WTC11 (cell line): ENCODE results near the gene MYOF. TPM values are rescaled to one million over a fixed set of nuclear protein-coding genes. Genes with fewer than 3 reads are reported as not detected.
A peak's percentile ranks its signal among the peaks of the same experiment; 100 is the strongest.

Source experiments
- ATF1 ChIP-seq: sonication (generic); formaldehyde crosslinking; IDR thresholded peaks from 2 replicates; pipeline ENCODE4 v1.8.1; 2023; ENCODE audit warnings: mild to moderate bottlenecking, moderate library complexity, missing genetic modification reagents
- ATF3 ChIP-seq: sonication (generic); formaldehyde crosslinking; conservative IDR thresholded peaks from 2 replicates; pipeline ENCODE4 v1.8.1; 2022; ENCODE audit warnings: mild to moderate bottlenecking, missing genetic modification reagents
- CBFB ChIP-seq: sonication (generic); formaldehyde crosslinking; IDR thresholded peaks from 2 replicates; pipeline ENCODE4 v1.8.1; 2022; ENCODE audit warnings: mild to moderate bottlenecking, low read depth, missing genetic modification reagents
- ERG ChIP-seq: fragments of 250-450 bp; sonication (Bioruptor Pico); IDR thresholded peaks from 2 replicates; pipeline ENCODE4 v1.8.0; 2021; ENCODE audit warnings: mild to moderate bottlenecking
- ESRRA ChIP-seq: sonication (generic); formaldehyde crosslinking; IDR thresholded peaks from 2 replicates; pipeline ENCODE4 v1.8.1; 2022; ENCODE audit warnings: mild to moderate bottlenecking, missing genetic modification reagents, borderline replicate concordance
- FOXP1 ChIP-seq: sonication (generic); formaldehyde crosslinking; IDR thresholded peaks from 2 replicates; pipeline ENCODE4 v1.8.0; 2022; ENCODE audit warnings: missing genetic modification reagents, mild to moderate bottlenecking, moderate library complexity, borderline replicate concordance
- GTF2I ChIP-seq: fragments of 250-450 bp; sonication (Bioruptor Pico); conservative IDR thresholded peaks from 2 replicates; pipeline ENCODE4 v1.4.0; 2021; ENCODE audit warnings: mild to moderate bottlenecking
- NR2C2 ChIP-seq: sonication (generic); formaldehyde crosslinking; IDR thresholded peaks from 2 replicates; pipeline ENCODE4 v1.8.0; 2022; ENCODE audit warnings: mild to moderate bottlenecking, missing genetic modification reagents
- NR3C1 ChIP-seq: sonication (generic); formaldehyde crosslinking; conservative IDR thresholded peaks from 2 replicates; pipeline ENCODE4 v1.8.1; 2023; ENCODE audit warnings: low read depth, mild to moderate bottlenecking, missing genetic modification reagents
- PREB ChIP-seq: sonication (generic); formaldehyde crosslinking; IDR thresholded peaks from 2 replicates; pipeline ENCODE4 v1.8.1; 2022; ENCODE audit warnings: mild to moderate bottlenecking, missing genetic modification reagents, moderate library complexity, borderline replicate concordance
- RELA ChIP-seq: sonication (generic); formaldehyde crosslinking; IDR thresholded peaks from 2 replicates; pipeline ENCODE4 v1.8.1; 2022; ENCODE audit warnings: missing genetic modification reagents, mild to moderate bottlenecking, borderline replicate concordance
- SP1 ChIP-seq: sonication (generic); formaldehyde crosslinking; conservative IDR thresholded peaks from 2 replicates; pipeline ENCODE4 v1.8.1; 2022; ENCODE audit warnings: missing genetic modification reagents
- TP53 ChIP-seq: sonication (generic); formaldehyde crosslinking; IDR thresholded peaks from 2 replicates; pipeline ENCODE4 v1.8.1; 2023; ENCODE audit warnings: mild to moderate bottlenecking, missing genetic modification reagents
- ZBTB21 ChIP-seq: sonication (generic); formaldehyde crosslinking; IDR thresholded peaks from 2 replicates; pipeline ENCODE4 v1.8.1; 2023; ENCODE audit warnings: mild to moderate bottlenecking, missing genetic modification reagents, borderline replicate concordance
- ZNF219 ChIP-seq: sonication (generic); formaldehyde crosslinking; IDR thresholded peaks from 2 replicates; pipeline ENCODE4 v1.8.0; 2023; ENCODE audit warnings: missing genetic modification reagents, mild to moderate bottlenecking, borderline replicate concordance
- ZNF232 ChIP-seq: sonication (generic); formaldehyde crosslinking; IDR thresholded peaks from 2 replicates; pipeline ENCODE4 v1.8.0; 2022; ENCODE audit warnings: mild to moderate bottlenecking, missing genetic modification reagents
- ZNF416 ChIP-seq: fragments of 250-450 bp; sonication (Bioruptor Pico); IDR thresholded peaks from 2 replicates; pipeline ENCODE4 v1.9.0; 2021; ENCODE audit warnings: mild to moderate bottlenecking, inconsistent platforms
- total RNA-seq: library from RNA; stranded (reverse); gene quantifications from 3 replicates; pipeline ENCODE4 v1.2.3, GENCODE V29; 2021
- TF ChIP-seq, protein P1 (sequence below): sonication (generic); formaldehyde crosslinking; conservative IDR thresholded peaks from 2 replicates; pipeline ENCODE4 v1.8.1; 2023; ENCODE audit warnings: mild to moderate bottlenecking, low read depth, missing genetic modification reagents, moderate library complexity
- TF ChIP-seq, protein P2 (sequence below): fragments of 250-450 bp; sonication (Bioruptor Pico); IDR thresholded peaks from 2 replicates; pipeline ENCODE4 v1.9.0; 2021; ENCODE audit warnings: mild to moderate bottlenecking, borderline replicate concordance
- TF ChIP-seq, protein P3 (sequence below): sonication (generic); formaldehyde crosslinking; IDR thresholded peaks from 2 replicates; pipeline ENCODE4 v1.8.0; 2022; ENCODE audit warnings: mild to moderate bottlenecking, missing genetic modification reagents
- TF ChIP-seq, protein P4 (sequence below): fragments of 250-450 bp; sonication (Bioruptor Pico); IDR thresholded peaks from 2 replicates; pipeline ENCODE4 v1.9.0; 2021; ENCODE audit warnings: moderate library complexity, mild to moderate bottlenecking, inconsistent platforms, borderline replicate concordance
- TF ChIP-seq, protein P5 (sequence below): sonication (generic); formaldehyde crosslinking; IDR thresholded peaks from 2 replicates; pipeline ENCODE4 v1.8.1; 2022; ENCODE audit warnings: low read depth, missing genetic modification reagents, borderline replicate concordance
- TF ChIP-seq, protein P6 (sequence below): sonication (generic); formaldehyde crosslinking; IDR thresholded peaks from 2 replicates; pipeline ENCODE4 v1.8.1; 2023; ENCODE audit warnings: mild to moderate bottlenecking, moderate library complexity, missing genetic modification reagents

The MYOF gene
- total RNA-seq, 1 experiment from 2014 or later: 1.8 TPM

DNA sequence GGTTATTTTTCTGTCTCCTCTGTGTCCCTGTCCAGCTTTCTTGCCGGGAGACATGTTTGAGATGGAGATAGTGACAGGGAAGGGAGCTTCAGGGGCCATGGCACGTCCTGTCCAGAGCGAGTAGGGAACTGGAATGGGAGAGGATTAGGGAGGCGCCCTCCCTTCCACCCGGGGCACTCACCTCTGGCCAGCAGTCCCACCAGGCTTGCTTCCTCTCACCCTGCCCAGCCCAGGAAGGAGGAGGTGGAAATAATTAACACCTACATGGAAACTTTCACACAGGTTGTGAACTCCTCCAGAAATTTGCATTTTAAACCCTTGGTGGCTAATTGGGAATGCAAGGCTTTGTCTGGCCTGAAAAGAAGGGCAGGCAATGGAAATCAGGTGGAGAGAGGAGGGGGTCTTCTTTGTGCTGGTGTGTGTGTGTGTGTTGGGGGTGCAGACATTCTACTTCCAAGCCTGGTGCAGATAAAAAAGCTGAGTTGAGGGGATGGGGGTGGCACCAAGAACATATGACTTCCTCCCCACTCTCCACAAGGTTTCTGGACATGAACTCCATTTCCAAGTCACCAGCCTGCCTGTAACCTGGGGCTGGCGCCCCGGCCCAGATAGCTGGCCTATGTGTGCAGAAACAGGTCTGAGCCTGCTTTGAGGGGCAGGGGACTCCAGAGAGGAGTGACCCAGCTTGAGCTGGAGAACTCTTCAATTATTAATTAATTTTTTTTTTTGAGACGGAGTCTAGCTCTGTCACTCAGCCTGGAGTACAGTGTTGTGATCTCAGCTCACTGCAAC is 209.1 kb downstream of the MYOF start (continued):
- 0 out of 2 replicates have a peak, but pooled peaks have one; percentile 33 for TF ChIP-seq ZNF219
- no peak for TF ChIP-seq ZNF416 (CRISPR knock-in tag)
- TF ChIP-seq, protein P1, sequence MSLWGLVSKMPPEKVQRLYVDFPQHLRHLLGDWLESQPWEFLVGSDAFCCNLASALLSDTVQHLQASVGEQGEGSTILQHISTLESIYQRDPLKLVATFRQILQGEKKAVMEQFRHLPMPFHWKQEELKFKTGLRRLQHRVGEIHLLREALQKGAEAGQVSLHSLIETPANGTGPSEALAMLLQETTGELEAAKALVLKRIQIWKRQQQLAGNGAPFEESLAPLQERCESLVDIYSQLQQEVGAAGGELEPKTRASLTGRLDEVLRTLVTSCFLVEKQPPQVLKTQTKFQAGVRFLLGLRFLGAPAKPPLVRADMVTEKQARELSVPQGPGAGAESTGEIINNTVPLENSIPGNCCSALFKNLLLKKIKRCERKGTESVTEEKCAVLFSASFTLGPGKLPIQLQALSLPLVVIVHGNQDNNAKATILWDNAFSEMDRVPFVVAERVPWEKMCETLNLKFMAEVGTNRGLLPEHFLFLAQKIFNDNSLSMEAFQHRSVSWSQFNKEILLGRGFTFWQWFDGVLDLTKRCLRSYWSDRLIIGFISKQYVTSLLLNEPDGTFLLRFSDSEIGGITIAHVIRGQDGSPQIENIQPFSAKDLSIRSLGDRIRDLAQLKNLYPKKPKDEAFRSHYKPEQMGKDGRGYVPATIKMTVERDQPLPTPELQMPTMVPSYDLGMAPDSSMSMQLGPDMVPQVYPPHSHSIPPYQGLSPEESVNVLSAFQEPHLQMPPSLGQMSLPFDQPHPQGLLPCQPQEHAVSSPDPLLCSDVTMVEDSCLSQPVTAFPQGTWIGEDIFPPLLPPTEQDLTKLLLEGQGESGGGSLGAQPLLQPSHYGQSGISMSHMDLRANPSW (CRISPR knock-in tag): no peak
- TF ChIP-seq NR3C1 (CRISPR knock-in tag): no peak
- TF ChIP-seq TP53 (CRISPR knock-in tag): no peak
- TF ChIP-seq ZNF232 (CRISPR knock-in tag): no peak
- TF ChIP-seq ZBTB21 (CRISPR knock-in tag): no peak
- no peak for TF ChIP-seq ERG (CRISPR knock-in tag)
- no peak; the same call in 1 of the 2 replicates for TF ChIP-seq SP1 (CRISPR knock-in tag)
- TF ChIP-seq, protein P2, sequence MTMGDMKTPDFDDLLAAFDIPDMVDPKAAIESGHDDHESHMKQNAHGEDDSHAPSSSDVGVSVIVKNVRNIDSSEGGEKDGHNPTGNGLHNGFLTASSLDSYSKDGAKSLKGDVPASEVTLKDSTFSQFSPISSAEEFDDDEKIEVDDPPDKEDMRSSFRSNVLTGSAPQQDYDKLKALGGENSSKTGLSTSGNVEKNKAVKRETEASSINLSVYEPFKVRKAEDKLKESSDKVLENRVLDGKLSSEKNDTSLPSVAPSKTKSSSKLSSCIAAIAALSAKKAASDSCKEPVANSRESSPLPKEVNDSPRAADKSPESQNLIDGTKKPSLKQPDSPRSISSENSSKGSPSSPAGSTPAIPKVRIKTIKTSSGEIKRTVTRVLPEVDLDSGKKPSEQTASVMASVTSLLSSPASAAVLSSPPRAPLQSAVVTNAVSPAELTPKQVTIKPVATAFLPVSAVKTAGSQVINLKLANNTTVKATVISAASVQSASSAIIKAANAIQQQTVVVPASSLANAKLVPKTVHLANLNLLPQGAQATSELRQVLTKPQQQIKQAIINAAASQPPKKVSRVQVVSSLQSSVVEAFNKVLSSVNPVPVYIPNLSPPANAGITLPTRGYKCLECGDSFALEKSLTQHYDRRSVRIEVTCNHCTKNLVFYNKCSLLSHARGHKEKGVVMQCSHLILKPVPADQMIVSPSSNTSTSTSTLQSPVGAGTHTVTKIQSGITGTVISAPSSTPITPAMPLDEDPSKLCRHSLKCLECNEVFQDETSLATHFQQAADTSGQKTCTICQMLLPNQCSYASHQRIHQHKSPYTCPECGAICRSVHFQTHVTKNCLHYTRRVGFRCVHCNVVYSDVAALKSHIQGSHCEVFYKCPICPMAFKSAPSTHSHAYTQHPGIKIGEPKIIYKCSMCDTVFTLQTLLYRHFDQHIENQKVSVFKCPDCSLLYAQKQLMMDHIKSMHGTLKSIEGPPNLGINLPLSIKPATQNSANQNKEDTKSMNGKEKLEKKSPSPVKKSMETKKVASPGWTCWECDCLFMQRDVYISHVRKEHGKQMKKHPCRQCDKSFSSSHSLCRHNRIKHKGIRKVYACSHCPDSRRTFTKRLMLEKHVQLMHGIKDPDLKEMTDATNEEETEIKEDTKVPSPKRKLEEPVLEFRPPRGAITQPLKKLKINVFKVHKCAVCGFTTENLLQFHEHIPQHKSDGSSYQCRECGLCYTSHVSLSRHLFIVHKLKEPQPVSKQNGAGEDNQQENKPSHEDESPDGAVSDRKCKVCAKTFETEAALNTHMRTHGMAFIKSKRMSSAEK (CRISPR knock-in tag): no peak
- TF ChIP-seq, protein P3, sequence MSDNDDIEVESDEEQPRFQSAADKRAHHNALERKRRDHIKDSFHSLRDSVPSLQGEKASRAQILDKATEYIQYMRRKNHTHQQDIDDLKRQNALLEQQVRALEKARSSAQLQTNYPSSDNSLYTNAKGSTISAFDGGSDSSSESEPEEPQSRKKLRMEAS (CRISPR knock-in tag): peak; percentile 66
- no peak for TF ChIP-seq GTF2I (CRISPR knock-in tag)
- TF ChIP-seq, protein P4, sequence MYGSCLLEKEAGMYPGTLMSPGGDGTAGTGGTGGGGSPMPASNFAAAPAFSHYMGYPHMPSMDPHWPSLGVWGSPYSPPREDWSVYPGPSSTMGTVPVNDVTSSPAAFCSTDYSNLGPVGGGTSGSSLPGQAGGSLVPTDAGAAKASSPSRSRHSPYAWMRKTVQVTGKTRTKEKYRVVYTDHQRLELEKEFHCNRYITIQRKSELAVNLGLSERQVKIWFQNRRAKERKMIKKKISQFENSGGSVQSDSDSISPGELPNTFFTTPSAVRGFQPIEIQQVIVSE (CRISPR knock-in tag): no peak
- no peak for TF ChIP-seq RELA (CRISPR knock-in tag)
- TF ChIP-seq CBFB (CRISPR knock-in tag): no peak
- TF ChIP-seq, protein P5, sequence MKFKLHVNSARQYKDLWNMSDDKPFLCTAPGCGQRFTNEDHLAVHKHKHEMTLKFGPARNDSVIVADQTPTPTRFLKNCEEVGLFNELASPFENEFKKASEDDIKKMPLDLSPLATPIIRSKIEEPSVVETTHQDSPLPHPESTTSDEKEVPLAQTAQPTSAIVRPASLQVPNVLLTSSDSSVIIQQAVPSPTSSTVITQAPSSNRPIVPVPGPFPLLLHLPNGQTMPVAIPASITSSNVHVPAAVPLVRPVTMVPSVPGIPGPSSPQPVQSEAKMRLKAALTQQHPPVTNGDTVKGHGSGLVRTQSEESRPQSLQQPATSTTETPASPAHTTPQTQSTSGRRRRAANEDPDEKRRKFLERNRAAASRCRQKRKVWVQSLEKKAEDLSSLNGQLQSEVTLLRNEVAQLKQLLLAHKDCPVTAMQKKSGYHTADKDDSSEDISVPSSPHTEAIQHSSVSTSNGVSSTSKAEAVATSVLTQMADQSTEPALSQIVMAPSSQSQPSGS (CRISPR knock-in tag): no peak
- no peak for TF ChIP-seq NR2C2 (CRISPR knock-in tag)
- TF ChIP-seq ATF1 (CRISPR knock-in tag): no peak
- no peak for TF ChIP-seq FOXP1 (CRISPR knock-in tag)
- TF ChIP-seq ESRRA: no peak
- TF ChIP-seq PREB: no peak
- TF ChIP-seq, protein P6, sequence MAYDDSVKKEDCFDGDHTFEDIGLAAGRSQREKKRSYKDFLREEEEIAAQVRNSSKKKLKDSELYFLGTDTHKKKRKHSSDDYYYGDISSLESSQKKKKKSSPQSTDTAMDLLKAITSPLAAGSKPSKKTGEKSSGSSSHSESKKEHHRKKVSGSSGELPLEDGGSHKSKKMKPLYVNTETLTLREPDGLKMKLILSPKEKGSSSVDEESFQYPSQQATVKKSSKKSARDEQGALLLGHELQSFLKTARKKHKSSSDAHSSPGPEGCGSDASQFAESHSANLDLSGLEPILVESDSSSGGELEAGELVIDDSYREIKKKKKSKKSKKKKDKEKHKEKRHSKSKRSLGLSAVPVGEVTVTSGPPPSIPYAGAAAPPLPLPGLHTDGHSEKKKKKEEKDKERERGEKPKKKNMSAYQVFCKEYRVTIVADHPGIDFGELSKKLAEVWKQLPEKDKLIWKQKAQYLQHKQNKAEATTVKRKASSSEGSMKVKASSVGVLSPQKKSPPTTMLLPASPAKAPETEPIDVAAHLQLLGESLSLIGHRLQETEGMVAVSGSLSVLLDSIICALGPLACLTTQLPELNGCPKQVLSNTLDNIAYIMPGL: no peak
- TF ChIP-seq ATF3 (CRISPR knock-in tag): no peak
